Skin epidermis (tissue), 12 donors: ENCODE data around the gene ARHGAP9.

Experiments used
- H3K27ac ChIP-seq, 21 experiments: fragments of 200-600 bp; sonication (generic) in 11 of 21; one replicate each; pipeline ENCODE4 v1.5.0; 2020; ENCODE audit warnings: mild to moderate bottlenecking in 3 of 21, inconsistent platforms in 2 of 21, moderate library complexity in 2 of 21
- H3K4me3 ChIP-seq, 7 experiments: fragments of 200-600 bp; sonication (generic) in 2 of 7; one replicate each; pipeline ENCODE4 v1.5.0; 2020; ENCODE audit warnings: inconsistent platforms in 2 of 7, mild to moderate bottlenecking in 2 of 7, moderate library complexity in 1 of 7

Gene ARHGAP9

GRCh38 chr12:57479376-57480115 is at the start of gene ARHGAP9:
Gene ARHGAP9 (minus strand): TSS chr12:57479866. CDS start chr12:57479406, 460 bp downstream.
- peak within 1 kb of the TSS in 3 of 7 experiments; percentile 36 to 42 (median 40) for H3K4me3 ChIP-seq
- H3K27ac ChIP-seq, result peak within 1 kb of the TSS in 20 of 21 experiments; percentile 36 to 99 (median 84)

- H3K27ac ChIP-seq, result no peak overlapping the region
- no peak overlapping the region for H3K4me3 ChIP-seq
Measured at GRCh38 chr12:57528831-57529555, 49.3 kb upstream of the ARHGAP9 start.

- H3K27ac ChIP-seq, result no peak overlapping the region
- no peak overlapping the region for H3K4me3 ChIP-seq
Measured at GRCh38 chr12:57528176-57528575, 48.5 kb upstream of the ARHGAP9 start.

- H3K4me3 ChIP-seq, result no peak overlapping the region
- peak overlapping the region in 3 of 21 experiments; percentile 17 to 37 (median 36) for H3K27ac ChIP-seq
Measured at GRCh38 chr12:57527184-57527583, 47.5 kb upstream of the ARHGAP9 start.

- Histone ChIP-seq H3K27ac (peak overlapping the region in 5 of 21 experiments; percentile 1 to 37 (median 23)), H3K4me3 (no peak overlapping the region)
Measured at GRCh38 chr12:57526477-57527126, 46.9 kb upstream of the ARHGAP9 start.

- Histone ChIP-seq H3K4me3 (no peak overlapping the region), H3K27ac (peak overlapping the region in 3 of 21 experiments; percentile 23 to 96 (median 51))
Measured at GRCh38 chr12:57525615-57526383, 46.1 kb upstream of the ARHGAP9 start.

GRCh38 chr12:57524814-57525614 is 45.3 kb upstream of the ARHGAP9 start:
- Histone ChIP-seq H3K27ac (peak overlapping the region in 6 of 21 experiments; percentile 93 to 97 (median 96)), H3K4me3 (no peak overlapping the region)

GRCh38 chr12:57523706-57524614 is 44.3 kb upstream of the ARHGAP9 start:
- H3K27ac ChIP-seq, result peak overlapping the region in 19 of 21 experiments; percentile 89 to 99 (median 96)
- H3K4me3 ChIP-seq, result peak overlapping the region; percentile 61 to 85 (median 67)

GRCh38 chr12:57522887-57523705 is 43.4 kb upstream of the ARHGAP9 start:
- peak overlapping the region; percentile 61 to 85 (median 67) for H3K4me3 ChIP-seq
- H3K27ac ChIP-seq, result peak overlapping the region; percentile 89 to 99 (median 96)

GRCh38 chr12:57522011-57522886 is 42.6 kb upstream of the ARHGAP9 start, which contains the start of gene MBD6:
Gene MBD6 (plus strand): TSS chr12:57522824. CDS start chr12:57524304, 1,480 bp downstream.
- Histone ChIP-seq H3K4me3 (peak within 1 kb of the TSS; percentile 61 to 85 (median 67)), H3K27ac (peak within 1 kb of the TSS; percentile 89 to 99 (median 96))

GRCh38 chr12:57521525-57522010 is 41.9 kb upstream of the ARHGAP9 start:
- Histone ChIP-seq H3K27ac (peak overlapping the region; percentile 24 to 99 (median 96)), H3K4me3 (peak overlapping the region in 4 of 7 experiments; percentile 61 to 85 (median 68))

- Histone ChIP-seq H3K27ac (peak within 1 kb of the TSS; percentile 67 to 99 (median 96)), H3K4me3 (peak within 1 kb of the TSS; percentile 59 to 90 (median 67))
Measured at GRCh38 chr12:57520053-57520818, 40.6 kb upstream of the ARHGAP9 start, which contains the start of gene DDIT3. Gene DDIT3 (minus strand): TSS chr12:57520514. CDS start chr12:57517406, 3,108 bp downstream.

GRCh38 chr12:57519796-57520052 is 40.1 kb upstream of the ARHGAP9 start:
- Histone ChIP-seq H3K4me3 (peak overlapping the region; percentile 59 to 90 (median 67)), H3K27ac (peak overlapping the region; percentile 67 to 99 (median 95))

GRCh38 chr12:57518920-57519795 is 39.5 kb upstream of the ARHGAP9 start:
- peak overlapping the region in 19 of 21 experiments; percentile 88 to 99 (median 95) for H3K27ac ChIP-seq
- peak overlapping the region; percentile 59 to 90 (median 67) for H3K4me3 ChIP-seq
